DOHH2 (cell line): ENCODE measurements around the gene CLSTN1.

Experiments used
- H3F3A ChIP-seq: fragments of 200-600 bp; sonication (generic), shearing (Covaris generic); 2 replicates; pipeline ENCODE4 v1.6.0; 2016; ENCODE audit warnings: antibody characterized with exemption, mild to moderate bottlenecking; ENCODE audit not compliant: control insufficient read depth, insufficient read depth
- H3K27ac ChIP-seq: fragments of 200-600 bp; sonication (generic); 2 replicates; pipeline ENCODE4 v1.5.1; 2014; ENCODE audit warnings: low read depth, mild to moderate bottlenecking, low read length, moderate library complexity
- H3K27me3 ChIP-seq: fragments of 200-600 bp; sonication (generic); 2 replicates; pipeline ENCODE4 v1.6.1; 2014; ENCODE audit warnings: mild to moderate bottlenecking, low read length, mixed read lengths; ENCODE audit not compliant: control insufficient read depth
- H3K36me3 ChIP-seq: fragments of 200-600 bp; sonication (generic); 2 replicates; pipeline ENCODE4 v1.6.1; 2014; ENCODE audit warnings: mild to moderate bottlenecking, low read length, moderate library complexity, mixed read lengths; ENCODE audit not compliant: control insufficient read depth
- H3K4me1 ChIP-seq: fragments of 200-600 bp; sonication (generic); 2 replicates; pipeline ENCODE4 v1.6.1; 2014; ENCODE audit warnings: mild to moderate bottlenecking, low read length, mixed read lengths; ENCODE audit not compliant: control insufficient read depth
- H3K4me2 ChIP-seq: fragments of 200-600 bp; sonication (generic); 2 replicates; pipeline ENCODE4 v1.6.0; 2014; ENCODE audit warnings: mild to moderate bottlenecking, low read length, moderate library complexity
- H3K4me3 ChIP-seq: fragments of 200-600 bp; sonication (generic); 2 replicates; pipeline ENCODE4 v1.5.1; 2014; ENCODE audit warnings: mild to moderate bottlenecking, low read length, mixed read lengths
- H3K79me2 ChIP-seq: fragments of 200-600 bp; sonication (generic); 2 replicates; pipeline ENCODE4 v1.6.1; 2014; ENCODE audit warnings: mild to moderate bottlenecking, low read length, mixed read lengths; ENCODE audit not compliant: control insufficient read depth
- H3K9me2 ChIP-seq: fragments of 200-600 bp; sonication (generic); replicated peaks from 2 replicates; pipeline ENCODE4 v1.6.1; 2014; ENCODE audit warnings: mild to moderate bottlenecking, low read length, mixed read lengths; ENCODE audit not compliant: control insufficient read depth
- H3K9me3 ChIP-seq: fragments of 200-600 bp; sonication (generic); 2 replicates; pipeline ENCODE4 v1.6.1; 2014; ENCODE audit warnings: antibody characterized with exemption, low read length, mixed read lengths; ENCODE audit not compliant: control insufficient read depth, insufficient read depth
- H4K20me1 ChIP-seq: fragments of 200-600 bp; sonication (generic); 2 replicates; pipeline ENCODE4 v1.6.0; 2014; ENCODE audit warnings: low read depth, mild to moderate bottlenecking, antibody characterized with exemption, low read length, moderate library complexity; ENCODE audit not compliant: control insufficient read depth, insufficient read depth
- EZH2phosphoT487 ChIP-seq: fragments of 200-600 bp; sonication (generic); IDR thresholded peaks from 2 replicates; pipeline ENCODE4 v1.6.1; 2017; ENCODE audit warnings: borderline replicate concordance, mild to moderate bottlenecking, antibody characterized with exemption, low read length, moderate library complexity, mixed read lengths
- TF ChIP-seq, protein P1 (sequence below): fragments of 200-600 bp; sonication (generic); IDR thresholded peaks from one replicate; pipeline ENCODE4 v1.5.1; 2014; ENCODE audit warnings: antibody characterized with exemption, mild to moderate bottlenecking, low read depth, low read length; ENCODE audit not compliant: poor library complexity, severe bottlenecking

CLSTN1 gene

DNA sequence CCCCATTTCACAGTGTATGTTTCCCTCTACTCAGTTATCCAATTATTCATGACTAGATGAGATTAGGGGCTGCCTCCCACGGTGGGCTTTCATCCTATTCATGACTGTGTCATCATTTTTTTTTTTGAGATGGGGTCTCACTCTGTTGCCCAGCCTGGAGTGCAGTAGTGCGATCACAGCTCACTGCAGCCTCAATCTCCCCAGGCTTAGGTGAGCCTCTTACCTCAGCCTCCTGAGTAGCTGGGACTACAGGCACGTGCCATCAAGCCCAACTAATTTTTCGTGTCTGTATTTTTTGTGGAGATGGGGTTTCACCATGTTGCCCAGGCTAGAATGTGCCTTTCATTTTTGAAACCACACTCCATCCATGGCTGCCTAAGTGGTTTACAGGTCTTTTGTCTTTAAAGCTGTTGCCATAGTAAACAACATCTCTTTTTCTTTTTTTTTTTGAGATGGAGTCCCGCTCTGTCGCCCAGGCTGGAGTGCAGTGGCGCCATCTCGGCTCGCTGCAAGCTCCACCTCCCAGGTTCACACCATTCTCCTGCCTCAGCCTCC, 112.2 kb downstream of the CLSTN1 start:
- Histone ChIP-seq H4K20me1 (no peaks in the 10 kb centered on the region), H3K4me3 (no peak overlapping the region), H3K27ac (no peak overlapping the region), H3K4me1 (peaks cover 14% of the 10 kb centered on the region), H3K27me3 (no peaks in the 10 kb centered on the region), H3F3A (0 out of 2 replicates have a peak, but pooled peaks cover 3% of the 10 kb centered on the region), H3K36me3 (peaks cover 16% of the 10 kb centered on the region; the same call in 1 of the 2 replicates), H3K4me2 (no peak overlapping the region), H3K9me3 (no peaks in the 10 kb centered on the region), H3K9me2 (no peaks in the 10 kb centered on the region), H3K79me2 (no peaks in the 10 kb centered on the region)
- TF ChIP-seq EZH2phosphoT487, result no peak
- TF ChIP-seq, protein P1, sequence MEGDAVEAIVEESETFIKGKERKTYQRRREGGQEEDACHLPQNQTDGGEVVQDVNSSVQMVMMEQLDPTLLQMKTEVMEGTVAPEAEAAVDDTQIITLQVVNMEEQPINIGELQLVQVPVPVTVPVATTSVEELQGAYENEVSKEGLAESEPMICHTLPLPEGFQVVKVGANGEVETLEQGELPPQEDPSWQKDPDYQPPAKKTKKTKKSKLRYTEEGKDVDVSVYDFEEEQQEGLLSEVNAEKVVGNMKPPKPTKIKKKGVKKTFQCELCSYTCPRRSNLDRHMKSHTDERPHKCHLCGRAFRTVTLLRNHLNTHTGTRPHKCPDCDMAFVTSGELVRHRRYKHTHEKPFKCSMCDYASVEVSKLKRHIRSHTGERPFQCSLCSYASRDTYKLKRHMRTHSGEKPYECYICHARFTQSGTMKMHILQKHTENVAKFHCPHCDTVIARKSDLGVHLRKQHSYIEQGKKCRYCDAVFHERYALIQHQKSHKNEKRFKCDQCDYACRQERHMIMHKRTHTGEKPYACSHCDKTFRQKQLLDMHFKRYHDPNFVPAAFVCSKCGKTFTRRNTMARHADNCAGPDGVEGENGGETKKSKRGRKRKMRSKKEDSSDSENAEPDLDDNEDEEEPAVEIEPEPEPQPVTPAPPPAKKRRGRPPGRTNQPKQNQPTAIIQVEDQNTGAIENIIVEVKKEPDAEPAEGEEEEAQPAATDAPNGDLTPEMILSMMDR, result no peak

DNA sequence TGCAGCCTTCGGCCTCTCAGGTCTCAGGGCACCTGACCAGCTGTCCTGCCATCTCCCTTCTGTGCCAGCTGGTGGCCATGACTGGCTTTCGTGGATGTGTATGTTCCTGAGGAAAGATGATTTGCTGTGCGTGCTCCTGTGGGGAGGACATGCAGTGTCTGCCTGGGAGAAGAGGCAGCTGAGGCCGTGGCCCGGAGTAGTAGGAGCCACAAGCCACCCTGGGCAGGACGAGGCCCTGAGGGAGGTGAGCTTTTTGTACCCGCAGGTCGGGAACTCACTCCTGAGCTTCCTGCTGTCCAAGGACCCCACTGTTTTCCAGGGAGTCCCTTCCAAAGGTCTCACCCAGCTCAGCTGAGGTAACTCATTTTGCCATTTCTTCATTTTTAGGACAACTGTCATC, 113.7 kb downstream of the CLSTN1 start:
- no peaks in the 10 kb centered on the region for H3K79me2 ChIP-seq
- peaks cover 7% of the 10 kb centered on the region; the same call in 1 of the 2 replicates for H3K36me3 ChIP-seq
- H3F3A ChIP-seq, result 0 out of 2 replicates have a peak, but pooled peaks cover 3% of the 10 kb centered on the region
- H3K27me3 ChIP-seq, result no peaks in the 10 kb centered on the region
- no peak overlapping the region for H3K4me3 ChIP-seq
- no peak overlapping the region for H3K4me2 ChIP-seq
- no peaks in the 10 kb centered on the region for H4K20me1 ChIP-seq
- peaks cover 9% of the 10 kb centered on the region for H3K4me1 ChIP-seq
- H3K27ac ChIP-seq, result no peak overlapping the region
- no peaks in the 10 kb centered on the region for H3K9me3 ChIP-seq
- H3K9me2 ChIP-seq, result no peaks in the 10 kb centered on the region
- TF ChIP-seq, protein P1, result no peak
- TF ChIP-seq EZH2phosphoT487, result no peak

DNA sequence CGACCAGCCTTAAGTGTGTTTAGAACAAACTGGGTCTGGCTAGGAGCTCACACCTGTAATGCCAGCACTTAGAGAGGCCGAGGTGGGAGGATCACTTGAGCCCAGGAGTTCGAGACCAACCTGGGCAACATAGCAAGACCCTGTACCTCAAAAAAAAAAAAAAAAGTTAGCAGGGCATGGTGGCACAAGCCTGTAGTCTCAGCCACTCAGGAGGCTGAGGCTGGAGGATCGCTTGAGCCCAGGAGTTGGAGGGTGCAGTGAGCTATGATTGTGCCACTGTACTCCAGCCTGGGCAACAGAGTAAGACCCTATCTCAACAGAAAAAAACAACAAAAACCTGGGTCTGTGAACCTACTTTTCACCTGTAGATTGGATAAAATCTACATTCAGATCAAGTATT, 117.6 kb downstream of the CLSTN1 start:
- Histone ChIP-seq H3K79me2 (peaks cover 5% of the 10 kb centered on the region; the same call in 1 of the 2 replicates), H3K27me3 (no peaks in the 10 kb centered on the region), H3K4me1 (peaks cover 26% of the 10 kb centered on the region), H3F3A (no peaks in the 10 kb centered on the region; the same call in 1 of the 2 replicates), H3K4me3 (no peak overlapping the region), H3K9me2 (no peaks in the 10 kb centered on the region), H3K9me3 (no peaks in the 10 kb centered on the region), H3K27ac (no peak overlapping the region), H4K20me1 (no peaks in the 10 kb centered on the region), H3K36me3 (peaks cover 3% of the 10 kb centered on the region; the same call in 1 of the 2 replicates), H3K4me2 (no peak overlapping the region)
- TF ChIP-seq EZH2phosphoT487, result no peak
- TF ChIP-seq, protein P1, result no peak
